Ectodermal cell (in vitro differentiated cells): ENCODE measurements around the gene FGF3.

ENCODE experiments used
- H3K27ac ChIP-seq: 2 replicates; pipeline ENCODE4 v1.7.0; 2013; ENCODE audit warnings: mild to moderate bottlenecking, low read depth, low read length; ENCODE audit not compliant: insufficient read depth, poor library complexity, severe bottlenecking
- H3K27me3 ChIP-seq: 2 replicates; pipeline ENCODE4 v1.7.0; 2013; ENCODE audit warnings: mild to moderate bottlenecking, low read length; ENCODE audit not compliant: insufficient read depth, control insufficient read depth, poor library complexity, severe bottlenecking
- H3K36me3 ChIP-seq: one replicate; pipeline ENCODE4 v1.7.0; 2013; ENCODE audit warnings: low read length; ENCODE audit not compliant: control insufficient read depth, insufficient read depth
- H3K4me1 ChIP-seq: one replicate; pipeline ENCODE4 v1.7.0; 2013; ENCODE audit warnings: low read length; ENCODE audit not compliant: control insufficient read depth, insufficient read depth
- H3K4me3 ChIP-seq: 2 replicates; pipeline ENCODE4 v1.7.0; 2013; ENCODE audit warnings: low read depth, low read length, control low read depth; ENCODE audit not compliant: insufficient read depth
- H3K9me3 ChIP-seq: 2 replicates; pipeline ENCODE4 v1.7.0; 2013; ENCODE audit warnings: mild to moderate bottlenecking, low read length, moderate library complexity; ENCODE audit not compliant: control insufficient read depth
- WGBS, 2 experiments: methylation state at CpG; one replicate each; pipeline ENCODE4 v1.1.7; 2013; ENCODE audit warnings: missing lambda C conversion rate in 2 of 2; 5-methylcytosine and 5-hydroxymethylcytosine counted together

FGF3 gene

GRCh38 chr11:69796063-69796462, 23.2 kb downstream of the FGF3 start:
- Histone ChIP-seq H3K4me1 (no peaks in the 10 kb centered on the region), H3K36me3 (no peaks in the 10 kb centered on the region), H3K9me3 (no peaks in the 10 kb centered on the region), H3K27ac (no peak overlapping the region), H3K4me3 (no peak overlapping the region), H3K27me3 (no peaks in the 10 kb centered on the region)
- WGBS, 2 experiments = 93 to 94% methylated on average over 9 of the region's 9 CpGs

GRCh38 chr11:69791276-69792180, 27.7 kb downstream of the FGF3 start:
- H3K36me3 ChIP-seq = no peaks in the 10 kb centered on the region
- no peak overlapping the region for H3K27ac ChIP-seq
- H3K9me3 ChIP-seq = no peaks in the 10 kb centered on the region
- 92 to 93% methylated on average over 25 of the region's 25 CpGs for WGBS, 2 experiments
- no peaks in the 10 kb centered on the region for H3K27me3 ChIP-seq
- no peak overlapping the region for H3K4me3 ChIP-seq
- no peaks in the 10 kb centered on the region for H3K4me1 ChIP-seq

DNA sequence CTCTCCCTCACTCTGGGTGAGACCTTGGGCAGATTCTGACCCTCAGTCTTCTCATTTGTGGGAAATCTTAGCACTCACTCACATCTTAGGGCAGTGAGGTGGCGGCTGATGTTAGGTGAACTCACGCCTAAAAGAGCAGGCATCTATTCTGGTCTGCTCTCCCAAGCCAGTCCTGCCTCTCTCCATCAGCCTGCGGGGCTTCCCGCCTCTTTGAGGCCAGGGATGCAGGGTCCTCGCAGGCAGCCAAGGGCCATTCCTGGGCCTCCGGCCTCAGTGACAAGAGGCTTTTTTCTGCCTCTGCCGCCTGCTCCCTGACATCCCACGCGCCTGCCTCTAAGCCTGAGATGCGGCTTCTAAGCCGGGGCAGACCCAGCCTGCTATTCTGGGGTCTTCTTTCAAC, 30.3 kb downstream of the FGF3 start:
- WGBS, 2 experiments = 89 to 90% methylated on average over 11 of the region's 11 CpGs

GRCh38 chr11:69787906-69788305, 31.3 kb downstream of the FGF3 start:
- H3K36me3 ChIP-seq = no peaks in the 10 kb centered on the region
- no peaks in the 10 kb centered on the region for H3K4me1 ChIP-seq
- 91 to 94% methylated on average over 10 of the region's 10 CpGs for WGBS, 2 experiments
- no peak overlapping the region for H3K27ac ChIP-seq
- no peak overlapping the region for H3K4me3 ChIP-seq
- H3K9me3 ChIP-seq = no peaks in the 10 kb centered on the region
- H3K27me3 ChIP-seq = no peaks in the 10 kb centered on the region

More for the DNA sequence above, 30.3 kb downstream of the FGF3 start:
- no peaks in the 10 kb centered on the region for H3K36me3 ChIP-seq
- H3K27ac ChIP-seq = no peak overlapping the region
- H3K9me3 ChIP-seq = no peaks in the 10 kb centered on the region
- no peak overlapping the region for H3K4me3 ChIP-seq
- no peaks in the 10 kb centered on the region for H3K4me1 ChIP-seq
- no peaks in the 10 kb centered on the region for H3K27me3 ChIP-seq

- Histone ChIP-seq H3K27ac (no peak overlapping the region), H3K4me3 (no peak overlapping the region), H3K27me3 (no peaks in the 10 kb centered on the region), H3K4me1 (no peaks in the 10 kb centered on the region), H3K9me3 (no peaks in the 10 kb centered on the region), H3K36me3 (no peaks in the 10 kb centered on the region)
- WGBS, 2 experiments = 45 to 48% methylated on average over 4 of the region's 4 CpGs
Observed at GRCh38 chr11:69787457-69787856, 31.8 kb downstream of the FGF3 start.

GRCh38 chr11:69781241-69781640, 38.0 kb downstream of the FGF3 start:
- H3K4me1 ChIP-seq = no peaks in the 10 kb centered on the region
- 79 to 83% methylated on average over 8 of the region's 8 CpGs for WGBS, 2 experiments
- H3K27me3 ChIP-seq = peaks cover 15% of the 10 kb centered on the region
- no peaks in the 10 kb centered on the region for H3K9me3 ChIP-seq
- no peak overlapping the region for H3K4me3 ChIP-seq
- no peak overlapping the region for H3K27ac ChIP-seq
- no peaks in the 10 kb centered on the region for H3K36me3 ChIP-seq

- no peak overlapping the region for H3K27ac ChIP-seq
- 95 to 96% methylated on average over 8 of the region's 8 CpGs for WGBS, 2 experiments
- no peaks in the 10 kb centered on the region for H3K9me3 ChIP-seq
- peaks cover 43% of the 10 kb centered on the region for H3K27me3 ChIP-seq
- H3K4me1 ChIP-seq = peaks cover 15% of the 10 kb centered on the region
- no peaks in the 10 kb centered on the region for H3K36me3 ChIP-seq
- no peak overlapping the region for H3K4me3 ChIP-seq
Observed at GRCh38 chr11:69778373-69778772, 40.8 kb downstream of the FGF3 start.

GRCh38 chr11:69775163-69775755, 44.0 kb downstream of the FGF3 start, which contains the start of gene FGF4:
Gene FGF4 (minus strand): TSS chr11:69775341. CDS start chr11:69775084, 257 bp downstream.
- H3K4me1 ChIP-seq = peaks cover 37% of the 10 kb centered on the region
- H3K27me3 ChIP-seq = peaks cover 71% of the 10 kb centered on the region
- H3K27ac ChIP-seq = no peak within 1 kb of the TSS
- WGBS, 2 experiments = 4% methylated on average over 66 of the region's 66 CpGs
- no peaks in the 10 kb centered on the region for H3K36me3 ChIP-seq
- peak within 1 kb of the TSS; percentile 29 for H3K4me3 ChIP-seq
- H3K9me3 ChIP-seq = no peaks in the 10 kb centered on the region

DNA sequence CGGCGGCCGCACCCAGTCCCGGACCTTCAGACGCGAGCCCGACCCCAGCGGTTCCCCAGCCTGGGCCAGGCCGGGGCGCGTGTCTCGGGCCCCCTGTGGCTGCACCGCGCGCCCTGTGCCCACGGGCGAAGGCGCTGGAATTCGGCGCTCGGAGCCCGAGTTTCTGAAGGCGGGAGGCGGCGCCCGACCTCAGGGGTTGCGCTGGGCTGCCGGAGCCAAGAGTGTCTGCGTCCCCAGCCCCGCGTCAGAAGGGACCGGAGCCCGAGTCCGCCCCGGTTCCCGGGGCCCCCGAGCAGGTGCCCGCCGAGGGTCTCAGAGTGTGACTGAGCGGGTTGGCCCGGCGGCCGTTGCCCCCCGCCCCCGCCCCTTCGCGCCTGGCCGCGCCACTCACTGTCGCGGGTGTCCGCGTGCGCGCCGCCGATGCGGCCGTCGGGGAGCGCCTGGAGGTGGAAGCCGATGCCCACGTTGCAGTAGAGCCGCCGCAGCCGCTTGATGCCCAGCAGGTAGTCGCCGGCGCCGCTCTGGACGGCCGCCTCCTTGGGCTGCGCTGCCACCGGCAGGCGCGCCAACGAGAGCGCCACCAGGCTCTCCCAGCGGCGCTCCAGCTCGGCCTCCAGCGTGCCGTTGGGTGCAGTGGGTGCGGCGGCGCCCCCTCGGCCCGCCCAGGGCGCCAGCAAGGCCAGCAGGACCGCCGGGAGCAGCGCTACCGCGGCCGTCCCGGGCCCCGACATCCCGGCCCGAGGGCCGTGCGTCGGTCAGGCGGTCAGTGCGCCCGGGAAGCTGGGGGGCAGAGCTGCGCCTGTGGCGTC, 44.7 kb downstream of the FGF3 start:
- Histone ChIP-seq H3K36me3 (no peaks in the 10 kb centered on the region), H3K4me1 (peaks cover 37% of the 10 kb centered on the region), H3K27me3 (peaks cover 71% of the 10 kb centered on the region), H3K9me3 (no peaks in the 10 kb centered on the region), H3K4me3 (peak overlapping the region; percentile 29), H3K27ac (no peak overlapping the region)
- 3% methylated on average over 107 of the region's 107 CpGs for WGBS, 2 experiments
